Activated CD4-positive, alpha-beta T cell treated with anti-CD3 and anti-CD28 coated beads, Interleukin-2, Interleukin-4, amounts not matched to agents 100 ng/mL and 50 ng/mL, durations not matched to agents 16 hours and 8 hours (primary cell): ENCODE data around the gene JSRP1.

ENCODE experiments used
- DNase-seq: peaks from one replicate; pipeline ENCODE4 v3.0.0-alpha.2; 2020; ENCODE audit warnings: low spot score

JSRP1 gene

GRCh38 chr19:2232286-2233151 lies 23.7 kb downstream of the JSRP1 start:
- no peak for DNase-seq

- no peak for DNase-seq
Observed at GRCh38 chr19:2231621-2232221, 24.5 kb downstream of the JSRP1 start.

GRCh38 chr19:2230807-2231533 lies 25.2 kb downstream of the JSRP1 start:
- DNase-seq = no peak

GRCh38 chr19:2230033-2230531 lies 26.1 kb downstream of the JSRP1 start:
- DNase-seq = no peak

DNA sequence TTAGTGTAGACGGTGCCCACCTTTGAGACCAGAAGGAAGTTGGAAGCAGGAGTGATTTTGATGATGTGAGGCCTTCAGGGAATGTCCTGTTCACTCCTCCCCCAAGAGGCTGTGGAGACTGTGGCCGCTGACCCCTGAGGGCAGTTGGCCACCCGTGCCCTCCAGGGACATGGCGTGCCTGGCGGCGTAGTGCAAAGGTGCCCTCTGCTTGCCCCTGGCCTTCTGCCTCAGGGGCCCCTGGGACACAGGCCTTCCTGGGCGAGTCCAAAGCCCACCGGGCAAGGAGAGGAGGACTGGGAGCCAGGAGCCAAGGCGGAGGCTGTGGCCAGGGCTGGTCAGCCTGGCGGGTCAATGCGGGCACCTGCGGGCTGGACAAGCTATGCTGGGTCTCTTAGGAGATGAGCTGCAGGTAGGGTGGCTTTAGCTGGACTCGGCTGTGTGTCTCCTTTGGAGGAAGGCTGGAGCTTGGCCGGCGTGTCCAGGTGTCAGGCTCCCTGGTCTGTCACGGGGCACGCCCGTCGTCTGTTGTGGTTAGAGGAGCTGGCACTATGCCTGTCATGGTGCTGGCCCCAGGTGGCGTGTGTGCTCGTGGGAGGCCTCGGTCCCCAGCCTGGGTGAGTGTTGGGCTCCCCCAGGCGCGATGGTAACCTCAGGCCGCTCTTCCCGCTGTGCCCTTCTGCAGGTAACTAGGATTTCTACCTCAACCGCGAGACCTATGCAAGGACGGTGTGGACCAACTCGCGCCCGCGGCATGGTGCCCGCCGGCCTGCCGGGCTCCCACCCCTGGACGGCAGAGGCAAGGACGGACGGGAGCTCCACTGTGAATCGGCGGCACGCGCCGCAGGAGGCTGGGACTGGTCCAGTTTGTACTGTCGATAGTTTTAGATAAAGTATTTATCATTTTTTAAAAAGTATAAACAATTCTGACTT lies 26.8 kb downstream of the JSRP1 start:
- no peak for DNase-seq

- DNase-seq = no peak
Observed at GRCh38 chr19:2228157-2229030, 27.8 kb downstream of the JSRP1 start.

- no peak for DNase-seq
Observed at GRCh38 chr19:2227415-2228156, 28.6 kb downstream of the JSRP1 start.

DNA sequence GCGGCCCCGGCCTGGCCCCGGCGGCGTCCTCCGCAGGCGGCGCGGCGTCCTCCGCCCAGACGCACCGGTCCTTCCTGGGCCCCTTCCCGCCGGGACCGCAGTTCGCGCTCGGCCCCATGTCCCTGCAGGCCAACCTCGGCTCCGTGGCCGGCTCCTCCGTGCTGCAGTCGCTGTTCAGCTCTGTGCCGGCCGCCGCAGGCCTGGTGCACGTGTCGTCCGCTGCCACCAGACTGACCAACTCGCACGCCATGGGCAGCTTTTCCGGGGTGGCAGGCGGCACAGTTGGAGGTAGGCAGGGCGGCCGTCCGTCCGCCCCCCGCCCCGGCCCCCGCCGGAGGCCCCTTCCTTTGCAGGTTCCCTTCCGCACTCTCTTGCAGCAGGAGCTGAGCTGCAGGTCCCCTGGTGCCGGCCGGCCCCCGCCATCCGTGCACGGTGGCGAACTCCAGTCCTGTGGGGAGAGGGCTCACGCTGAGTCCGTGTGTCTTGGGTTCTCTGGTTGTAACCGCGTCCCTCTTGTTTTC lies 29.3 kb downstream of the JSRP1 start:
- DNase-seq = no peak

- no peak for DNase-seq
Observed at GRCh38 chr19:2226051-2226839, 30.0 kb downstream of the JSRP1 start.

- no peak for DNase-seq
Observed at GRCh38 chr19:2225415-2226050, 30.7 kb downstream of the JSRP1 start.

DNA sequence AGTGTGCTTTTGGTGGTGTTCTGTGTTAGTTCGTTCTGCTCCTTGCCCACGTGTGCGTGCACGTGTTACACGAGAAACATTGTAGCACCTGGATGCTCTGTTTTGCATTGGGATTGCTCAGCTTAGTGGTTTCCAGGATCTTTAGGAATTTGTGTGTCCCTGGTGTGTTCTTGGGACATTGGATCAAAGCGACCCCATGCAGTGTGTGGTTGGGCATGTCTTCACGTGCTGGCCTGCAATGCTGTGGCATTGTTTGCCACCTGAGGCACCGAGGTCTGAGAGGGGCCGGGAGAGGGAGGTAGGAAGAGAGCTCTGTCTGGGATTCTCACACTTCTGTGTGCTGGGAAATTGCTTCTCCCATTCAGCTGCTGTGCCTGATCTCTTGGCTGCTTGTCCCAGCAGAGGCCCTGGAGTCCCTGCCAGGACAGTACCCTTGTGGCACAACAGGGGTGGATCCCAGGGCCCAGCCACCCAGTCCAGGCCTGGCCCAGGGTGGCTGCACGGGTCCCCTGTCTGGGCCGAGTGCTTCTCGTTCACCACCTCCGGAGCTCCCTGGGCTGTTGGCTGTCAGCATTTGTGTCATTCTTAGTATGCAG lies 31.4 kb downstream of the JSRP1 start:
- DNase-seq = no peak

GRCh38 chr19:2223959-2224358 lies 32.3 kb downstream of the JSRP1 start:
- no peak for DNase-seq

DNA sequence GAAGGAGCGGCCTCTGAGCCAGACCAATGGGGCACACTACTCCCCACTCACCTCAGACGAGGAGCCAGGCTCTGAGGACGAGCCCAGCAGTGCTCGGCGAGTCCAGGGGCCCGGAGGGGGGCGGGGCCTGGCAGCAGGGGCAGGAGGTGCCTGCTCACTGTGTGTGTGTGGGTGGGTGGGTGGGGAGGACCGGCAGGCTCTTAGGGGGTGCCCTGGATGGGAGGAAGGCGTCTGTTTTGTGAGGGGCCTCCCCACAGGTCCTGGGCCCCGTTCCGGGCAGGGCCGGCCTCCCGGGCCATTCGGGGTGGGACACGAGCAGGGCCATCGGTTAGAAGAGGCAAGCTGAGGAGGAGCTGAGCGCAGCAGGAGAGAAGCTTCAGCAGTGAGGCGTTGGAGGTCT lies 32.8 kb downstream of the JSRP1 start:
- no peak for DNase-seq

GRCh38 chr19:2221918-2222317 lies 34.3 kb downstream of the JSRP1 start:
- no peak for DNase-seq

GRCh38 chr19:2221250-2221831 lies 34.9 kb downstream of the JSRP1 start:
- DNase-seq = no peak

GRCh38 chr19:2219726-2220125 lies 36.5 kb downstream of the JSRP1 start:
- DNase-seq = no peak

- DNase-seq = no peak
Observed at GRCh38 chr19:2217591-2217990, 38.6 kb downstream of the JSRP1 start.
